Activated CD8-positive, alpha-beta memory T cell treated with anti-CD3 and anti-CD28 coated beads, Interleukin-2, amount 50 U/mL, for 24 hours (primary cell): ENCODE results near the gene GRIK1.

Experiments used
- DNase-seq: peaks from one replicate; pipeline ENCODE4 v3.0.0-alpha.2; 2020; ENCODE audit errors: extremely low read depth

Gene GRIK1

GRCh38 chr21:29718081-29718815 lies 221.5 kb downstream of the GRIK1 start:
- DNase-seq = no peak

GRCh38 chr21:29717659-29718058 lies 222.1 kb downstream of the GRIK1 start:
- no peak for DNase-seq

- DNase-seq = no peak
These were observed 223.0 kb downstream of the GRIK1 start for GRCh38 chr21:29716753-29717152.

GRCh38 chr21:29715089-29715488 lies 224.7 kb downstream of the GRIK1 start:
- no peak for DNase-seq

- DNase-seq = no peak
These were observed 227.0 kb downstream of the GRIK1 start for GRCh38 chr21:29712818-29713217.

- DNase-seq = no peak
These were observed 228.6 kb downstream of the GRIK1 start for GRCh38 chr21:29711236-29711635.

GRCh38 chr21:29710498-29710897 lies 229.3 kb downstream of the GRIK1 start:
- no peak for DNase-seq

GRCh38 chr21:29708401-29708800 lies 231.4 kb downstream of the GRIK1 start:
- DNase-seq = no peak

- no peak for DNase-seq
These were observed 235.1 kb downstream of the GRIK1 start for GRCh38 chr21:29704719-29705118.

GRCh38 chr21:29701676-29702075 lies 238.1 kb downstream of the GRIK1 start:
- DNase-seq = no peak

- DNase-seq = no peak
These were observed 242.1 kb downstream of the GRIK1 start for GRCh38 chr21:29697555-29698193.

GRCh38 chr21:29696937-29697336 lies 242.9 kb downstream of the GRIK1 start:
- no peak for DNase-seq

- no peak for DNase-seq
These were observed 247.9 kb downstream of the GRIK1 start for GRCh38 chr21:29691616-29692491.

GRCh38 chr21:29689753-29690152 lies 250.0 kb downstream of the GRIK1 start:
- DNase-seq = no peak

- no peak for DNase-seq
These were observed 255.7 kb downstream of the GRIK1 start for GRCh38 chr21:29684106-29684505.

GRCh38 chr21:29682800-29683199 lies 257.0 kb downstream of the GRIK1 start:
- no peak for DNase-seq

GRCh38 chr21:29680273-29680672 lies 259.5 kb downstream of the GRIK1 start:
- no peak for DNase-seq

GRCh38 chr21:29678626-29679025 lies 261.2 kb downstream of the GRIK1 start:
- DNase-seq = no peak

- DNase-seq = no peak
These were observed 262.5 kb downstream of the GRIK1 start for GRCh38 chr21:29677326-29677725.

GRCh38 chr21:29676395-29676794 lies 263.4 kb downstream of the GRIK1 start:
- DNase-seq = no peak

- DNase-seq = no peak
These were observed 264.3 kb downstream of the GRIK1 start for GRCh38 chr21:29675451-29675850.

GRCh38 chr21:29674343-29674742 lies 265.5 kb downstream of the GRIK1 start:
- DNase-seq = no peak
